Fibroblast of lung (primary cell): ENCODE results near the gene COX4I1.

Experiments used
- EZH2 ChIP-seq: IDR thresholded peaks from 2 replicates; pipeline ENCODE4 v1.5.1; 2012; ENCODE audit warnings: low read length, control low read depth, mild to moderate bottlenecking; ENCODE audit errors: missing control alignments
- TF ChIP-seq, protein P1 (sequence below), 2 donors: IDR thresholded peaks in 1 of 2; conservative IDR thresholded peaks in 1 of 2; 1 replicate in 1 of 2; 2 replicates in 1 of 2; pipeline ENCODE4 v1.5.1; 2011 to 2012; ENCODE audit warnings: low read length in 2 of 2, control low read depth in 1 of 2, inconsistent platforms in 1 of 2, low read depth in 1 of 2, mild to moderate bottlenecking in 1 of 2

DNA sequence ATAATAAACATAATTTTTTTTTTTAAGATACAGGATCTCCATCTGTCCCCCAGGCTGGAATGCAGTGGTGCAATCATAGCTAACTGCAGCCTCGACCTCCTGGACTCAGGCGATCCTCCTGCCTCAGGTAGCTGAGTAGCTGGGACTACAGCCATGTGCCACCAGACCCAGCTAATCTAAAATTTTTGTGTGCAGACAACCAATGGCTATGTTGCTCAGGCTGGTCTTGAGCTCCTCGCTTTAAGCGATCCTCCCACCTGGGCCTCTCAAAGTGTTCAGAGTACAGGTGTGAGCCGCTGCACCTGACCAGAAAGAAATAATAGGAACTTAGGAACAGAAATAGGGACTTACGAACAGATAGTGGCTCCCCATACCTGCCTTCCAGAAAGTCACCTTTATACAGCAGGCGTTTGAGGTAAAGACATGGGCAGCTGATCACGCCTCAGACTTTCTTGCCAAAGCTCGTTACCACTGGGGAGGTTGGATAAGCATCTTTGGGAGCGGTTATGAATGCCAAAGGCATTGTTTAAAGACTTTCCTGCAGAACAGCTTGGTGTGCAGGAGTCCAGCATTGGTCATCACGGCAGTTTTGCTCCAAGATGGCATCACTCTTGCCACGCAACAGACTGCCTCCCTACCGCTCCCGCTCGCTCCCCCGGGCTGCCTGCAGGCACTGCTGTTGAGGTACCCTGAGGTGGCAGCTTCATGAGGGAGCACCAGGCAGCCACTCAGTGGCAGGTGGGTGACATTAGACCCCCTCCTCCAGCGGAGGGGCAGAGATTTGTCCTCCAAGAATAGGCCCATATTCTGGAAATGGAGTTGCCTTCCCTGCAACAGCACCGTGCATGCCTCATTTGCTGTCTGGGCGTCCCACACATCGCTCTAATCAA, 13.6 kb downstream of the COX4I1 start:
- TF ChIP-seq, protein P1, sequence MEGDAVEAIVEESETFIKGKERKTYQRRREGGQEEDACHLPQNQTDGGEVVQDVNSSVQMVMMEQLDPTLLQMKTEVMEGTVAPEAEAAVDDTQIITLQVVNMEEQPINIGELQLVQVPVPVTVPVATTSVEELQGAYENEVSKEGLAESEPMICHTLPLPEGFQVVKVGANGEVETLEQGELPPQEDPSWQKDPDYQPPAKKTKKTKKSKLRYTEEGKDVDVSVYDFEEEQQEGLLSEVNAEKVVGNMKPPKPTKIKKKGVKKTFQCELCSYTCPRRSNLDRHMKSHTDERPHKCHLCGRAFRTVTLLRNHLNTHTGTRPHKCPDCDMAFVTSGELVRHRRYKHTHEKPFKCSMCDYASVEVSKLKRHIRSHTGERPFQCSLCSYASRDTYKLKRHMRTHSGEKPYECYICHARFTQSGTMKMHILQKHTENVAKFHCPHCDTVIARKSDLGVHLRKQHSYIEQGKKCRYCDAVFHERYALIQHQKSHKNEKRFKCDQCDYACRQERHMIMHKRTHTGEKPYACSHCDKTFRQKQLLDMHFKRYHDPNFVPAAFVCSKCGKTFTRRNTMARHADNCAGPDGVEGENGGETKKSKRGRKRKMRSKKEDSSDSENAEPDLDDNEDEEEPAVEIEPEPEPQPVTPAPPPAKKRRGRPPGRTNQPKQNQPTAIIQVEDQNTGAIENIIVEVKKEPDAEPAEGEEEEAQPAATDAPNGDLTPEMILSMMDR (conservative IDR thresholded peaks at IDR 0.05 in 1 of 2, IDR thresholded peaks at IDR 0.05 in 1 of 2; ENCODE audit: low read depth in 1 of 2, low read length in 2 of 2), result no peak
- no peak for TF ChIP-seq EZH2
